Measurements from ENCODE around the gene FBXL7. TPM values are rescaled to one million over a fixed set of nuclear protein-coding genes. Genes with fewer than 3 reads are reported as not detected.

Gene FBXL7
- polyA plus RNA-seq, 1 donor (not counting 4 experiments of a cell fraction or from before 2014, with no cell fraction given) = 0.22 TPM

DNA sequence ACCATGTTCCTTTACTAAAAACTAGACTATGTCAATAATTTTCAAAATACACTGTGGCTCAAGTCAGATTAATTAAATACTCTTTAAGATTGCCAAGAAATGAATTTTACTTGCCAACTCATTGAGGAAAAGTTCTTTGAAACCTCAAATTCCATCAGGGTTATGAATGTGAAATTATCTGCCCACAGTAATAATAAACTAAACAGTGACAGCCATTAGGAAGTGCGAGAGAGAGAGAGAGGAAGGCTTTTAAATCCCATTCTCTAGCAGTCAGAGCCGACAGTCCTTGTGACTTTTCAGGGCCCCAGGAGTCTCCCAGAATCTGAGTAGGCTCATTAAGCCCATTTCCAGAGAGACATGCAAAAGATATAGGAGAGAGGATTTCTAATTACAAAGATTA is 443.5 kb downstream of the FBXL7 start:
- H3K27ac ChIP-seq (ENCODE audit: control insufficient read depth, insufficient read depth, low read length) = no peak overlapping the region
- H3K4me1 ChIP-seq (ENCODE audit: control insufficient read depth, extremely low read depth, insufficient read depth, low read length) = no peaks in the 10 kb centered on the region
- no peaks in the 10 kb centered on the region for H3K9me3 ChIP-seq (ENCODE audit: control insufficient read depth, low read depth, low read length)
- no peaks in the 10 kb centered on the region for H3K79me2 ChIP-seq (ENCODE audit: control insufficient read depth, insufficient read depth, low read length)
- no peaks in the 10 kb centered on the region for H4K20me1 ChIP-seq (ENCODE audit: control insufficient read depth, extremely low read depth, insufficient read depth, low read length)
- no peak overlapping the region for H2AFZ ChIP-seq (ENCODE audit: control insufficient read depth, low read length)
- FAIRE-seq = no peak
- no peaks in the 10 kb centered on the region for H3K27me3 ChIP-seq (ENCODE audit: control insufficient read depth, extremely low read depth, insufficient read depth, low read length)
- no peak overlapping the region for H3K4me3 ChIP-seq (ENCODE audit: control insufficient read depth in 2 of 3, extremely low read depth in 1 of 3, insufficient read depth in 2 of 3, low read depth in 1 of 3, low read length in 3 of 3)
- DNase-seq (ENCODE audit: low read depth, low spot score) = no peak
- no peak overlapping the region for H3K4me2 ChIP-seq (ENCODE audit: control insufficient read depth, extremely low read depth, insufficient read depth, low read depth, low read length)
- H3K9me1 ChIP-seq (ENCODE audit: control insufficient read depth, extremely low read depth, insufficient read depth, low read length) = no peaks in the 10 kb centered on the region
- no peak overlapping the region for H3K9ac ChIP-seq (ENCODE audit: control insufficient read depth, extremely low read depth, insufficient read depth, low read length)
- no peaks in the 10 kb centered on the region for H3K36me3 ChIP-seq (ENCODE audit: control insufficient read depth in 2 of 2, extremely low read depth in 1 of 2, insufficient read depth in 2 of 2, low read length in 2 of 2)
- dilution Hi-C loops (cut with MboI; ENCODE audit: extremely low pct_ligation_motif_present, low sequenced_read_pairs) = no loop called here
- no peak for TF ChIP-seq EZH2 (IDR thresholded peaks at IDR 0.05; ENCODE audit: low read length)
- TF ChIP-seq, protein P1, sequence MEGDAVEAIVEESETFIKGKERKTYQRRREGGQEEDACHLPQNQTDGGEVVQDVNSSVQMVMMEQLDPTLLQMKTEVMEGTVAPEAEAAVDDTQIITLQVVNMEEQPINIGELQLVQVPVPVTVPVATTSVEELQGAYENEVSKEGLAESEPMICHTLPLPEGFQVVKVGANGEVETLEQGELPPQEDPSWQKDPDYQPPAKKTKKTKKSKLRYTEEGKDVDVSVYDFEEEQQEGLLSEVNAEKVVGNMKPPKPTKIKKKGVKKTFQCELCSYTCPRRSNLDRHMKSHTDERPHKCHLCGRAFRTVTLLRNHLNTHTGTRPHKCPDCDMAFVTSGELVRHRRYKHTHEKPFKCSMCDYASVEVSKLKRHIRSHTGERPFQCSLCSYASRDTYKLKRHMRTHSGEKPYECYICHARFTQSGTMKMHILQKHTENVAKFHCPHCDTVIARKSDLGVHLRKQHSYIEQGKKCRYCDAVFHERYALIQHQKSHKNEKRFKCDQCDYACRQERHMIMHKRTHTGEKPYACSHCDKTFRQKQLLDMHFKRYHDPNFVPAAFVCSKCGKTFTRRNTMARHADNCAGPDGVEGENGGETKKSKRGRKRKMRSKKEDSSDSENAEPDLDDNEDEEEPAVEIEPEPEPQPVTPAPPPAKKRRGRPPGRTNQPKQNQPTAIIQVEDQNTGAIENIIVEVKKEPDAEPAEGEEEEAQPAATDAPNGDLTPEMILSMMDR (optimal IDR thresholded peaks at IDR 0.05 in 1 of 3, IDR thresholded peaks at IDR 0.05 in 1 of 3, conservative IDR thresholded peaks at IDR 0.05 in 1 of 3; ENCODE audit: extremely low read depth in 1 of 3, insufficient read depth in 2 of 3, low read length in 3 of 3) = no peak

DNA sequence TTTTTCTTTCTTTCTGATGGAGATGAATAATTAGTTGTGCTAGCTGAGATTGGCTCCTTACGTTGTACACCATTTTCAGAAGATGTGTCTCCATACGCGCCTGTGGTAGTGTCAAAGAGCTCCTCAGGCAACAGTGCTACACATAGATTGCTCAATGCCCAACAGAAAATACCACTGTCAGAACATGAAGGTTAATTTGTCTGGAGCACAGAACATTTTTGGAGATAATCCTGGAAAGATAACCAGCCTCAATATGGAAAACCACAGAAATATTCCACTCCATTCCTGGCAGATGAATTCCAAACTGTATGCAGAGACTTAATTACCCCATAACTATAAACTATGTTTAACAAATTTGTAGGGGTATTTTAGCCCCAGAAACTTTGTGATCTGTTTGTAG is 446.0 kb downstream of the FBXL7 start:
- no peak overlapping the region for H3K4me3 ChIP-seq (ENCODE audit: control insufficient read depth in 2 of 3, extremely low read depth in 1 of 3, insufficient read depth in 2 of 3, low read depth in 1 of 3, low read length in 3 of 3)
- no peaks in the 10 kb centered on the region for H3K27me3 ChIP-seq (ENCODE audit: control insufficient read depth, extremely low read depth, insufficient read depth, low read length)
- no peak overlapping the region for H3K9ac ChIP-seq (ENCODE audit: control insufficient read depth, extremely low read depth, insufficient read depth, low read length)
- H3K27ac ChIP-seq (ENCODE audit: control insufficient read depth, insufficient read depth, low read length) = no peak overlapping the region
- TF ChIP-seq, protein P1 (optimal IDR thresholded peaks at IDR 0.05 in 1 of 3, IDR thresholded peaks at IDR 0.05 in 1 of 3, conservative IDR thresholded peaks at IDR 0.05 in 1 of 3; ENCODE audit: extremely low read depth in 1 of 3, insufficient read depth in 2 of 3, low read length in 3 of 3) = no peak
- no peak for TF ChIP-seq EZH2 (IDR thresholded peaks at IDR 0.05; ENCODE audit: low read length)
- dilution Hi-C loops (cut with MboI; ENCODE audit: extremely low pct_ligation_motif_present, low sequenced_read_pairs) = no loop called here
- no peaks in the 10 kb centered on the region for H3K4me1 ChIP-seq (ENCODE audit: control insufficient read depth, extremely low read depth, insufficient read depth, low read length)
- FAIRE-seq (no peak), DNase-seq (ENCODE audit: low read depth, low spot score) (no peak)
- no peak overlapping the region for H3K4me2 ChIP-seq (ENCODE audit: control insufficient read depth, extremely low read depth, insufficient read depth, low read depth, low read length)
- H2AFZ ChIP-seq (ENCODE audit: control insufficient read depth, low read length) = no peak overlapping the region
- no peaks in the 10 kb centered on the region for H3K9me1 ChIP-seq (ENCODE audit: control insufficient read depth, extremely low read depth, insufficient read depth, low read length)
- H3K36me3 ChIP-seq (ENCODE audit: control insufficient read depth in 2 of 2, extremely low read depth in 1 of 2, insufficient read depth in 2 of 2, low read length in 2 of 2) = no peaks in the 10 kb centered on the region
- no peaks in the 10 kb centered on the region for H3K79me2 ChIP-seq (ENCODE audit: control insufficient read depth, insufficient read depth, low read length)
- H4K20me1 ChIP-seq (ENCODE audit: control insufficient read depth, extremely low read depth, insufficient read depth, low read length) = no peaks in the 10 kb centered on the region
- no peaks in the 10 kb centered on the region for H3K9me3 ChIP-seq (ENCODE audit: control insufficient read depth, low read depth, low read length)
